Inflammatory macrophage treated with lipopolysaccharide for 4 hours (primary cell): Measurements from ENCODE around the gene C1GALT1.
A peak's percentile ranks its signal among the peaks of the same experiment; 100 is the strongest.

ENCODE experiments used
- DNase-seq: peaks from one replicate; pipeline ENCODE4 v3.0.0-alpha.2; 2020

Gene C1GALT1

GRCh38 chr7:7202375-7202720 is 20.0 kb downstream of the C1GALT1 start:
- no peak for DNase-seq

DNA sequence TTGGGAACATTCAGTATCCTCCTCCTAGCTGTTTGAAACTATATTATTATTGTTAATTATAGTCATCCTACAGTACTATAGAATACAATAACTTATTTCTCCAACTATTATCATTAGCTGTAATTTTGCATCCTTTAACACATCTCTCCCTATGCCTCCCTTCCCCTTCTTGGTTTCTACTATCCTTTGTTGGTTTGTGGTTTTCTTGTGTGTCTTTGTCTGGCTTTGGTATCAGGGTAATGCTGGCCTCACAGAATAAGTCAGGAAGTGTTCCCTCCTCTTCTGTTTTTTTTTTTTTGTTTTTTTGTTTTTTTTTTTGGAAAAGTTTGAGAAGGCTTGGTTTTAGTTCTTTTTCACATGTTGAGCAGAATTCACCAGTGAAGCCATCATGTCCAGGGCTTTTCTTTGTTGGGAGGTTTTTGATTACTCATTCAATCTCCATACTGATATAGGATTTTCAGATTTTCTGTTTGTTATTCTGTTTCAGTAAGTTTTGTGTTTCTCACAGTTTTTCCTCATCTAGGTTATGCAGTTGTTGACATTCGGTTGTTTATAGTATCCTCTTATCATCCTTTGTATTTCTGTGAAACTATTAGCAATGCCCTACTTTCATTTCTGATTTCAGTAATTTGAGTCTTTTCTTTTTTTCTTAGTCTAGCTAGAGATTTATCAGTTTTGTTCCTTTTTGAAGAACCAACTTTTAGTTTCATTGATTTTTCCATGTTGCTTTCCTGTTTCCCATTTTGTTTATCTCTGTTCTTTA is 21.6 kb downstream of the C1GALT1 start:
- DNase-seq: no peak

- DNase-seq: no peak
Measured at GRCh38 chr7:7207876-7208275, 25.5 kb downstream of the C1GALT1 start.

DNA sequence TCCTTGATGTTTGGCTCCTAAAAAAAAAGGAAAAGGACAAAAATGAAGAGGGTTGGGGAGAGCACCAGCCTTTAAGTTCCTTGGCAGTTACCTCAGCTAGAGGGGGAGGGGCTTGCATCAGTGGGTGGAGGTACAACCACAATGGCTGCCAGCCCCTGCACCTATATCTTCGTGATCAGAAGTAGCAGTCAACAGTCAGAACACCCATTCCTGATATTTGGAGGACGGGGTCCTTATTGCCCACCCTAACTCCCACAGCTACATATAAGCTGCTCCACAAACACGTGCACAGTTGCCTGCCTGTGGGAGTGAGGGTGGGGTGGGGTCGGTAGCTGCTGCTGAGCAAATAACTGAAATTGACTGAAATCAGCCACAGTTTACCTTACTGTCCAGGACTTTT is 26.2 kb downstream of the C1GALT1 start:
- DNase-seq: no peak

- no peak for DNase-seq
Measured at GRCh38 chr7:7209412-7210050, 27.2 kb downstream of the C1GALT1 start.

- DNase-seq: no peak
Measured at GRCh38 chr7:7210475-7211237, 28.3 kb downstream of the C1GALT1 start.

- DNase-seq: no peak
Measured at GRCh38 chr7:7212612-7213011, 30.3 kb downstream of the C1GALT1 start.

- DNase-seq: no peak
Measured at GRCh38 chr7:7214398-7215347, 32.3 kb downstream of the C1GALT1 start.

GRCh38 chr7:7216279-7216678 is 33.9 kb downstream of the C1GALT1 start:
- DNase-seq: no peak

- DNase-seq: peak; percentile 32
Measured at GRCh38 chr7:7219216-7219615, 36.9 kb downstream of the C1GALT1 start.

DNA sequence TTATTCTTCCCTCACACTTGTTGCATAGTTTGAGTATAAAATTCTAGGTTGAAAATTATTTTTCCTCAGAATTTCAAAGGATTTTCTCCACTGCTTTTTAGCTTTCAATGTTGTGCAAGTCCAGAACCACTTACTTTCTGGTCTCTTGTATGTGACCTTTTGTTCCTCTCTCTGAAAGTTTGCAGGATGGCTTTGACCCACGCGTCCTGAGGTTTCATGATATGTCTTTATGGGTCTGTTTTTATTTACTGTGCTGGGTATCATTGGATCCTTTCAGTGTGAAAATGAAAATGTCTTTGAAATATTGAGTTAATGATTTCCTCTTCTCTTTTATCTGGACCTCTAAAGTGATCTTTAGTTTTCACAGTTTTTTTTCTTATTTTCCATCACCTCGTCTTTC is 38.5 kb downstream of the C1GALT1 start:
- DNase-seq: no peak

GRCh38 chr7:7221599-7222038 is 39.3 kb downstream of the C1GALT1 start:
- no peak for DNase-seq

GRCh38 chr7:7223250-7223649 is 40.9 kb downstream of the C1GALT1 start:
- no peak for DNase-seq

DNA sequence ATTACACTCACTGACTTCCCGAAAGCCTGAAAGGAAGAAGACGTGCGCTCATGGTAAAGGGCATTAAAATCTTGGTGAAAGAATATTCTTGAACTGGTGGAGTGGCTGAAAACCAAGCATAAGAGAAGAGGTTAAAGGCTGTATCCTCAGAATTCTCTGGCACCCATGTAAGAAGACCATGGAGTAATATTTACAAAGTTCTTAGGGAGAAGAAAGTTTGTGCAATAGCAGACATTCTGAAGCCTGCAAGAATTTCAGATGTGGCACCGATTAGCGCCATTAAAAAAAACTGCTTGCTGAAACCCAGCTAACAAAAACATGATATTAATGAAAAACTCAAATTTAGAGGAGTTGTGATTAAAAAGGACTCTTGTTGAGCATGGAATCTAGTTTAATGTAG is 44.1 kb downstream of the C1GALT1 start:
- no peak for DNase-seq

GRCh38 chr7:7228472-7228871 is 46.1 kb downstream of the C1GALT1 start:
- no peak for DNase-seq

DNA sequence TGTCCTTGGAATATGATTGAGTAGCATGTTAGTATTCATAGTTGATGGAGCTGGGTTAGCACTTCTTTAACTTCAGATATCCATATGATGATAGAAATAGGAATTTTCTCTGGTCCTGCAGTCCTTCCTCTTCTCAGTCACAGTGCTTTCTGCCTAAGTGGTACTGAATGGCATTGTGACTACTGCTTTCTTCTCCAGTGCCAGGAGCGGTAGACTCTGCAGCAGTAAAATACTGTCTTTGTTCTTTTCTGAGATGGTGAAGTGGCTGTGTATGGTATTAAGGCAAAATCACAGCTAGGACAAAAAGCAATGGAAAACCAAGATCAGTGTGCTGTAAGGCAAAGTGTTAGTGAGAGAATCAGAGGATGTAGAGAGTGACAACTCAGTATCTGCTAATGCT is 46.6 kb downstream of the C1GALT1 start:
- DNase-seq: no peak

DNA sequence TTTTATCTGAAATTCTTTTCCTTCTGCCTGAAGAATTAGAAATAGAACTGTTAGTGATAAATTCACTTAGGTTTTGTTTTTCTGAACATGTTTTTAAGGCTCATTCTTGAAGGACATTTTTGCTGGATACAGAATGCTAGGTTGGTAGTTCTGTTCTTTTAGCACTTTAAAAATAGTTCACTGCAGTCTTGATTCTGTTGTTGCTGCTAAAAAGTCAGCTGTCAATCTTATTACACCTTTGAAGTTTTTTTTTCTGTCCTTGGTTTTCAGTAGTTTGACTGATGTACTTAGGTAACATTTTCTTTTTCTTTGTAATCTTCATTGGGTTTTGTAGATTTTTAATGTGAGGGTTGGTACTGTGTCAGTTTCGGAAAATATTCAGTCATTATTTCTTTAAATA is 48.7 kb downstream of the C1GALT1 start:
- DNase-seq: no peak

- DNase-seq: no peak
Measured at GRCh38 chr7:7231865-7232264, 49.5 kb downstream of the C1GALT1 start.

DNA sequence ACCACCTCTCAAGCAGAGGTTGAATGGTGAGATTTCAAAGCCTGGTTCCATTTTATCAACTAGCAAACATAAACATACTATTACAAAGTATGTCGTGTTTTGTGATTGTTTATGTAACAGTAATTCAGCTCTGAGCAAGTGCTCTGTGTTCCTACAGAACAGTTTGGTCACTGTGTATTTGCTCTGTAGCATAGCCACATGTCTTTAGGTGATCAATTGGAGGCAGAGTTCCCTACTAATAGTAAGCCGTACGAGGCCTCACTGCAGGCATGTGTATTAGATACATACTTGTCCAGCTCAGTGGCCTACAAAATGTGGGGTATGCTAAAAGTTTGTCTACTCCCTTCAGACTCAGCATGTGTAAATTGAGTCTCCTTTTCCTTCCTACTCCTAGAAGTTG is 53.0 kb downstream of the C1GALT1 start:
- DNase-seq: no peak

GRCh38 chr7:7236041-7236440 is 53.7 kb downstream of the C1GALT1 start:
- DNase-seq: no peak

DNA sequence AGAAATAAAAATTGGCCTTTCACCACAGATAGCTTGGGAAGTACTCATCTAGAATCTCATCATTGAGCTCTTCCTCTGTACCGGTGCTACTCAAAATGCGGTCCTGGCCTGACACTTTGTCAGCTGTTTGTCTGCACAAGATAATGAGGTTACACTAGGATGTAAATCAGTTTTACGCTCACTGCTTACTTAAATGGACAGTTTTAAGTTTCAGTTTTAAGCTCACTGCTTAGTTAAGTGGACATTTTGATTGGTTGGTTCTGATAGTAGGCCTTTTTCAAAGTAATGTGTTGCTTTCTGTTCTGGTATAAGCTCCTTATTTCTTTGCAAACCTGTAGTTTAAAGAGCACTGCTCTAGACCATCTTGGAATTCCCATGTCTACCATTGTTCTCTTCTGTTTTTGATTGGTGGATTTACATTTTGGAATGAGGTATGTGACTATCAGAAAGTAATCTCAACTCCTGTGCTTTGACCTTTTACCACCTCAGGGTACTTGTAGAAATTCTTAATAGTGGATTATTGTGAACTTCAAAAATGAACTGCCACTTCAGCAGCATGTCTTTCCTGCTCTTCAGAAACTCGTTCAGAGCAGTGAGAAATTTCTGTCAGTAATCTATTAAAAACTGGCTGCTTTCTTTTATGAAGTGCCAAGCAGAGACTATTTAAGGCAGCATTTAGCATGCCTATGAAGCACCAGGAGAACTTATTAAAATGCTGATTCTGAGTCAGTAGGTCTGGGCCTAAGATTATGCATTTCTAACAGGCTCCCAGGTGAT is 55.0 kb downstream of the C1GALT1 start:
- no peak for DNase-seq

GRCh38 chr7:7237978-7238267 is 55.6 kb downstream of the C1GALT1 start:
- no peak for DNase-seq
